ENCODE measurements around the gene CIP2A. TPM values are rescaled to one million over a fixed set of nuclear protein-coding genes. Genes with fewer than 3 reads are reported as not detected.

Gene CIP2A
- total and polyA plus RNA-seq, 2 of the 13 experiments (the other 11 are each of a cell fraction or from before 2014, with no cell fraction given), result 7.8 to 36.9 TPM

DNA sequence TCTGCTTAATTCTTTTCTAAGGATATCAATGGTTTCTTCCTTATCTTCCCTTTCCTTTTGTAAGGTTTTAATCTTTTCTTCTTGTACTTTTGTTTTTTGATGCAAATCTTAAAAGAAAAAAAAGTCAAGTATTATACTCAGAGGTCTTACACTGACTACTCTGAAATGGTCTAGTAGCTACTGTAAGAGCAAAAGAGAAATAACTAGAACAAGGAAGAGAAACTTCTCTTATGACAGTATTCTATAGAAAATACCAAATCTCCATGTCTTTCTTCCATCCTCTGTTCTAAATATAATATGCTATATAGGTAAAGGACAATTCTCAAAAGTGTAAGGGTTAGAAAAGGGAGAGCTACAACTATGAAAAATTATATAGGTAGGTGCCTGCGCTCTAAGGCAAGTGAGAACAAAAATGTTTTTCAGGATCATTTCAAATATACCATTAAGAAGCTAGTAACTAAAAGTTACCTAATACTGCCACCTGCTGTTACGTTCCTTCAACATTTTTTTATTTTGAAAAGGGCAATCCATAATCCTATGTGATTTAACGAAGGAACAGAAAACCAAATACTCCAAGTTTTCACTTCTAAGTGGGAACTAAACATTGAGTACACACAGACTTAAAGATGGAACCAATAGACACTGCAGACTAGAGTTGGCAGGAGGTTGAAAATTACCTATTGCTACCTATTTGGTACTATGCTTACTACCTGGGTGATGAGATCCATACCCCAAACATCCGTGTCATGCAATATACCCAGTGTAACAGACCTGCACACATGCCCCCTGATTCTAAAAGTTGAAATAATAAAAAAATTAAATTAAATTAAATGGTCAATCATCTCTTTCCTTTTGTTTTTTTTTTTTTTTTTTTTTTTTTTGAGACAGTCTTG, 36.7 kb downstream of the CIP2A start:
- CTCF ChIA-PET (ENCODE audit: low intra/inter-chr PET ratio, low total read pairs), result interaction anchor here (1.4 to 5.4 kb wide), 2 partner anchors 62 to 1317 kb away, joined by 4 to 47 read pairs; no protein-coding TSS in a partner anchor
- ATAC-seq, result peak; percentile 44; the same call in 2 of the 3 replicates
- Histone ChIP-seq H3K36me3 (replicated peaks in 1 of 2; ENCODE audit: control insufficient read depth in 1 of 2, insufficient read depth in 2 of 2, low read length in 2 of 2) (peaks cover 0 to 19% of the 10 kb centered on the region in 2 experiments; a peak in 3 of 5 replicates), H3K4me1 (ENCODE audit: insufficient read depth, low read length) (peaks cover 14% of the 10 kb centered on the region), H3K4me2 (ENCODE audit: low read depth, low read length) (no peak overlapping the region), H4K20me1 (ENCODE audit: insufficient read depth, low read length) (no peaks in the 10 kb centered on the region), H3K9me3 (ENCODE audit: low read length) (no peaks in the 10 kb centered on the region), H3K27ac (ENCODE audit: extremely low read length, insufficient read depth, low read length) (no peak overlapping the region), H3K9ac (ENCODE audit: insufficient read depth, low read depth, low read length) (no peak overlapping the region), H3K79me2 (ENCODE audit: insufficient read depth, low read length) (no peaks in the 10 kb centered on the region), H3K4me3 (replicated peaks in 1 of 3; ENCODE audit: insufficient read depth in 1 of 3, low read depth in 2 of 3, low read length in 3 of 3) (no peak overlapping the region), H3K27me3 (ENCODE audit: control insufficient read depth in 1 of 2, insufficient read depth in 2 of 2, low read length in 2 of 2) (no peaks in the 10 kb centered on the region), H2AFZ (ENCODE audit: low read length) (no peak overlapping the region)
- intact Hi-C loops (cut with micrococcal nuclease; ENCODE audit: unreplicated experiment) (loop anchor here (1.0 kb wide), 1 partner anchor 63 kb away; no protein-coding TSS in a partner anchor), in situ Hi-C loops (cut with HindIII; ENCODE audit: extremely low pct_ligation_motif_present, low pct_unique_long_range_greater_than_20kb) (loop anchor here (5.0 kb wide), 1 partner anchor 60 kb away; no protein-coding TSS in a partner anchor)
- no peak for FAIRE-seq
- BruUV-seq (replicated peaks), result no TSS peak
- peak; percentile 35 for DNase-seq (ENCODE audit: low spot score)
- WGBS (ENCODE audit: low lambda C conversion rate), result 90% methylated on average over 4 of the region's 4 CpGs
- POLR2A ChIA-PET, result no interaction called here
- TF ChIP-seq ZNF510 (CRISPR knock-in tag; IDR thresholded peaks at IDR 0.05; ENCODE audit: low read depth) (no peak), ZBTB43 (CRISPR knock-in tag; conservative IDR thresholded peaks at IDR 0.05) (no peak), ETV5 (CRISPR knock-in tag; IDR thresholded peaks at IDR 0.05; ENCODE audit: borderline replicate concordance) (no peak), ZNF530 (CRISPR knock-in tag; IDR thresholded peaks at IDR 0.05; ENCODE audit: low read depth) (no peak), KDM4B (CRISPR knock-in tag; IDR thresholded peaks at IDR 0.05) (no peak), SMC3 (IDR thresholded peaks at IDR 0.05; ENCODE audit: low read length) (peak; percentile 29; the same call in 1 of the 2 replicates), TP53 (CRISPR knock-in tag; conservative IDR thresholded peaks at IDR 0.05) (no peak), CTCF (CRISPR knock-in tag; IDR thresholded peaks at IDR 0.05) (peak; percentile 54), ZNF777 (CRISPR knock-in tag; IDR thresholded peaks at IDR 0.05) (no peak), STAG1 (CRISPR knock-in tag; IDR thresholded peaks at IDR 0.05) (peak; percentile 34; the same call in 1 of the 2 replicates), NFIC (IDR thresholded peaks at IDR 0.05; ENCODE audit: low read length) (no peak), HOXA9 (CRISPR knock-in tag; IDR thresholded peaks at IDR 0.05; ENCODE audit: borderline replicate concordance) (no peak), ZNF7 (CRISPR knock-in tag; IDR thresholded peaks at IDR 0.05) (no peak), CSRNP2 (CRISPR knock-in tag; conservative IDR thresholded peaks at IDR 0.05; ENCODE audit: low read depth) (no peak)
- TF ChIP-seq, protein P1, sequence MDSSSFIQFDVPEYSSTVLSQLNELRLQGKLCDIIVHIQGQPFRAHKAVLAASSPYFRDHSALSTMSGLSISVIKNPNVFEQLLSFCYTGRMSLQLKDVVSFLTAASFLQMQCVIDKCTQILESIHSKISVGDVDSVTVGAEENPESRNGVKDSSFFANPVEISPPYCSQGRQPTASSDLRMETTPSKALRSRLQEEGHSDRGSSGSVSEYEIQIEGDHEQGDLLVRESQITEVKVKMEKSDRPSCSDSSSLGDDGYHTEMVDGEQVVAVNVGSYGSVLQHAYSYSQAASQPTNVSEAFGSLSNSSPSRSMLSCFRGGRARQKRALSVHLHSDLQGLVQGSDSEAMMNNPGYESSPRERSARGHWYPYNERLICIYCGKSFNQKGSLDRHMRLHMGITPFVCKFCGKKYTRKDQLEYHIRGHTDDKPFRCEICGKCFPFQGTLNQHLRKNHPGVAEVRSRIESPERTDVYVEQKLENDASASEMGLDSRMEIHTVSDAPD (CRISPR knock-in tag; IDR thresholded peaks at IDR 0.05), result no peak
- TF ChIP-seq, protein P2, sequence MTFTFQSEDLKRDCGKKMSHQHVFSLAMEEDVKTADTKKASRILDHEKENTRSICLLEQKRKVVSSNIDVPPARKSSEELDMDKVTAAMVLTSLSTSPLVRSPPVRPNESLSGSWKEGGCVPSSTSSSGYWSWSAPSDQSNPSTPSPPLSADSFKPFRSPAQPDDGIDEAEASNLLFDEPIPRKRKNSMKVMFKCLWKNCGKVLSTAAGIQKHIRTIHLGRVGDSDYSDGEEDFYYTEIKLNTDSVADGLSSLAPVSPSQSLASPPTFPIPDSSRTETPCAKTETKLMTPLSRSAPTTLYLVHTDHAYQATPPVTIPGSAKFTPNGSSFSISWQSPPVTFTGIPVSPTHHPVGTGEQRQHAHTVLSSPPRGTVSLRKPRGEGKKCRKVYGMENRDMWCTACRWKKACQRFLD (CRISPR knock-in tag; IDR thresholded peaks at IDR 0.05; ENCODE audit: borderline replicate concordance), result no peak
